GM12878 (cell line): ENCODE measurements around the gene TMEM37. TPM values are rescaled to one million over a fixed set of nuclear protein-coding genes. Genes with fewer than 3 reads are reported as not detected.

Experiments used
- ATAC-seq: fragments of 200-7000 bp; cut with Tn5 transposase; 3 replicates; pipeline ENCODE4 v1.9.1; 2020; ENCODE audit warnings: mild to moderate bottlenecking, moderate library complexity
- BruUV-seq: library from RNA; stranded (reverse); fragments of 400-500 nt; replicated peaks from 2 replicates; lab custom pipeline; 2021; lab: Mats Ljungman, UMichigan
- CTCF ChIA-PET: fragments of 300-600 bp; sonication (Branson Sonifier 250); formaldehyde crosslinking; extraction: SDS; loops from one replicate; lab custom pipeline; 2021; ENCODE audit warnings: inconsistent platforms; lab: Yijun Ruan, JAX
- POLR2A ChIA-PET: fragments of 350-600 bp; formaldehyde crosslinking; extraction: SDS; loops from one replicate; lab custom pipeline; 2021; ENCODE audit warnings: inconsistent platforms; lab: Charles Lee
- RAD21 ChIA-PET: fragments of 300-600 bp; sonication (Branson Sonifier 250); formaldehyde crosslinking; loops from one replicate; lab custom pipeline; 2023; ENCODE audit warnings: antibody characterized with exemption; ENCODE audit not compliant: unreplicated experiment; lab: Charles Lee
- SMC1A ChIA-PET: fragments of 300-600 bp; sonication (Branson Sonifier 250); formaldehyde crosslinking; loops from one replicate; lab custom pipeline; 2023; ENCODE audit not compliant: unreplicated experiment, uncharacterized antibody; lab: Charles Lee
- DNase-seq: peaks from one replicate; pipeline ENCODE4 v3.0.0-alpha.2; 2011; ENCODE audit warnings: low read depth, low spot score
- FAIRE-seq: peaks from 3 replicates; lab custom pipeline; 2011; peaks lifted over from hg19 to GRCh38; lab: Jason Lieb, UNC
- H2AFZ ChIP-seq: 2 replicates; pipeline ENCODE4 v1.6.0; 2011; ENCODE audit warnings: low read depth, low read length, control low read depth; ENCODE audit not compliant: control insufficient read depth
- H3K27ac ChIP-seq: 2 replicates; pipeline ENCODE4 v1.5.1; 2011; ENCODE audit warnings: control low read depth; ENCODE audit not compliant: control insufficient read depth, insufficient read depth
- H3K27me3 ChIP-seq, 2 experiments: replicated peaks in 1 of 2; 2 replicates each; pipeline versions ENCODE4 v1.6.0 to v1.6.1; 2011; ENCODE audit warnings: low read length in 1 of 2; ENCODE audit not compliant: control insufficient read depth in 2 of 2, insufficient read depth in 2 of 2
- H3K36me3 ChIP-seq, 2 experiments: 2 replicates each; pipeline ENCODE4 v1.5.1; 2011; ENCODE audit warnings: low read length in 1 of 2; ENCODE audit not compliant: control insufficient read depth in 2 of 2, insufficient read depth in 2 of 2
- H3K4me1 ChIP-seq: 2 replicates; pipeline ENCODE4 v1.6.1; 2011; ENCODE audit warnings: mild to moderate bottlenecking, low read length, moderate library complexity, mixed read lengths; ENCODE audit not compliant: control insufficient read depth, insufficient read depth
- H3K4me2 ChIP-seq: 2 replicates; pipeline ENCODE4 v1.6.0; 2011; ENCODE audit warnings: control low read depth; ENCODE audit not compliant: control insufficient read depth, insufficient read depth
- H3K4me3 ChIP-seq: fragments of 200-600 bp; sonication (generic); 2 replicates; pipeline ENCODE4 v1.5.1; 2016
- H3K79me2 ChIP-seq: 2 replicates; pipeline ENCODE4 v1.6.0; 2011; ENCODE audit warnings: low read length; ENCODE audit not compliant: control insufficient read depth, insufficient read depth
- H3K9ac ChIP-seq: 2 replicates; pipeline ENCODE4 v1.8.0; 2011; ENCODE audit warnings: low read length, control low read depth, mixed read lengths; ENCODE audit not compliant: control insufficient read depth, insufficient read depth
- H3K9me3 ChIP-seq: replicated peaks from 3 replicates; pipeline ENCODE4 v1.5.1; 2011; ENCODE audit warnings: mild to moderate bottlenecking, low read length; ENCODE audit not compliant: control insufficient read depth, insufficient read depth
- H4K20me1 ChIP-seq: 2 replicates; pipeline ENCODE4 v1.6.0; 2011; ENCODE audit not compliant: control insufficient read depth, insufficient read depth
- BHLHE40 ChIP-seq, 2 experiments: fragments of 450-650 bp in 1 of 2; IDR thresholded peaks; 2 replicates each; pipeline ENCODE4 v1.6.1; 2011 to 2017; ENCODE audit warnings: low read depth in 2 of 2, borderline replicate concordance in 1 of 2, improper control_type of control experiment in 1 of 2, low read length in 1 of 2, mild to moderate bottlenecking in 1 of 2
- CHD2 ChIP-seq: IDR thresholded peaks from 2 replicates; pipeline ENCODE4 v1.6.1; 2011; ENCODE audit warnings: low read depth, low read length, improper control_type of control experiment, borderline replicate concordance
- JUNB ChIP-seq: IDR thresholded peaks from 2 replicates; pipeline ENCODE4 v1.6.1; 2016; ENCODE audit warnings: antibody characterized with exemption, mild to moderate bottlenecking
- NFYB ChIP-seq: IDR thresholded peaks from 2 replicates; pipeline ENCODE4 v1.6.1; 2011; ENCODE audit warnings: low read depth, mild to moderate bottlenecking, low read length, improper control_type of control experiment, moderate library complexity; ENCODE audit not compliant: insufficient read depth
- RAD51 ChIP-seq: fragments of 450-650 bp; IDR thresholded peaks from 2 replicates; pipeline ENCODE4 v1.6.1; 2016; ENCODE audit warnings: moderate library complexity, mild to moderate bottlenecking, inconsistent platforms
- SMARCA5 ChIP-seq: fragments of 450-650 bp; IDR thresholded peaks from 2 replicates; pipeline ENCODE4 v1.6.1; 2017; ENCODE audit warnings: mild to moderate bottlenecking
- SPI1 ChIP-seq: IDR thresholded peaks from 2 replicates; pipeline ENCODE4 v1.6.1; 2011; ENCODE audit warnings: low read depth, mild to moderate bottlenecking, low read length, moderate library complexity, borderline replicate concordance; ENCODE audit not compliant: insufficient read depth
- SRF ChIP-seq, 2 experiments: IDR thresholded peaks; 2 replicates each; pipeline ENCODE4 v1.6.1; 2011; ENCODE audit warnings: low read depth in 2 of 2, low read length in 2 of 2, mild to moderate bottlenecking in 1 of 2, moderate library complexity in 1 of 2
- ZNF274 ChIP-seq: IDR thresholded peaks from one replicate; pipeline ENCODE4 v1.8.0; 2011; ENCODE audit not compliant: insufficient read length, insufficient read depth
- WGBS: methylation state at CpG from one replicate; pipeline ENCODE4 v1.1.6; 2016; ENCODE audit warnings: low lambda C conversion rate; ENCODE audit not compliant: insufficient replicate concordance, insufficient coverage; ENCODE audit errors: missing lambda C conversion rate; 5-methylcytosine and 5-hydroxymethylcytosine counted together
- in situ Hi-C: fragments of 300-500 bp; cut with MboI; formaldehyde crosslinking; loops from 9 replicates; pipeline ENCODE4 v1.14.3; 2018; ENCODE audit warnings: mixed read lengths
- intact Hi-C: fragments of 100-400 bp; cut with micrococcal nuclease; formaldehyde crosslinking; loops from one replicate; pipeline ENCODE4 v1.14.2; 2022; ENCODE audit not compliant: unreplicated experiment
- polyA plus RNA-seq, 11 experiments: library from polyadenylated mRNA; depleted of rRNA in 4 of 11; unstranded in 6 of 11; stranded (reverse) in 5 of 11; fragments of >200 nt; fragmentation: Nextera tagmentation in 4 of 11; fragmentation: Illumina TruSeq in 1 of 11; extraction: Ambion mirVana in 4 of 11; extraction: Trizol in 1 of 11; gene quantifications; 1 replicate in 1 of 11; 2 replicates in 10 of 11; pipeline versions ENCODE4 v1.2.1 to v1.2.3, GENCODE V29; 2011 to 2016; ENCODE audit warnings: inconsistent platforms in 2 of 11, missing spikeins in 2 of 11, low read depth in 1 of 11
- total RNA-seq, 4 experiments: library from RNA; depleted of rRNA in 3 of 4; stranded (reverse); fragments of >200 nt in 3 of 4; fragmentation: Illumina TruSeq in 1 of 4; extraction: Trizol in 1 of 4; gene quantifications; 2 replicates each; pipeline versions ENCODE4 v1.2.1 to v1.2.3, GENCODE V29; 2013 to 2021

Gene TMEM37
- total and polyA plus RNA-seq, 10 of the 15 experiments (the other 5 are each of a cell fraction or from before 2014, with no cell fraction given), result 0.07 to 0.67 (median 0.24) TPM; not detected in 3

GRCh38 chr2:119480184-119480583 lies 48.5 kb downstream of the TMEM37 start:
- no peaks in the 10 kb centered on the region for H3K9me3 ChIP-seq
- H3K79me2 ChIP-seq, result no peaks in the 10 kb centered on the region
- H3K27me3 ChIP-seq, result no peaks in the 10 kb centered on the region
- H3K4me1 ChIP-seq, result no peaks in the 10 kb centered on the region
- 10% methylated on average over 5 of the region's 5 CpGs for WGBS
- TF ChIP-seq SRF (IDR thresholded peaks at IDR 0.05; ENCODE audit: low read depth in 2 of 2, low read length in 2 of 2), result no peak
- TF ChIP-seq SMARCA5, result no peak
- no peak for TF ChIP-seq JUNB
- TF ChIP-seq ZNF274, result no peak
- no peak for TF ChIP-seq RAD51
- no peak for TF ChIP-seq NFYB
- peak in 1 of 2 experiments; percentile 18; a peak in 1 of 4 replicates for TF ChIP-seq BHLHE40 (IDR thresholded peaks at IDR 0.05; ENCODE audit: borderline replicate concordance in 1 of 2, low read depth in 2 of 2, low read length in 1 of 2)
- TF ChIP-seq SPI1, result no peak
- TF ChIP-seq CHD2, result 0 out of 2 replicates have a peak, but pooled peaks have one; percentile 39
- no peak overlapping the region for H3K27ac ChIP-seq
- SMC1A ChIA-PET, result interaction anchor here (0.6 to 7.8 kb wide), 6 partner anchors 10 to 695 kb away, joined by 3 to 62 read pairs (median 3); no protein-coding TSS in a partner anchor
- H2AFZ ChIP-seq, result no peak overlapping the region
- H3K9ac ChIP-seq, result no peak overlapping the region
- DNase-seq (no peak), ATAC-seq (no peak), FAIRE-seq (no peak)
- in situ Hi-C loops (loop anchor here (10.0 kb wide), 1 partner anchor 595 kb away; no protein-coding TSS in a partner anchor), intact Hi-C loops (no loop called here)
- RAD21 ChIA-PET, result interaction anchor here (1.3 to 1.7 kb wide), 2 partner anchors 8 to 70 kb away, joined by 5 to 7 read pairs; no protein-coding TSS in a partner anchor
- CTCF ChIA-PET, result interaction anchor here (0.7 to 9.2 kb wide), 9 partner anchors 8 to 181 kb away, joined by 3 to 187 read pairs (median 4); no protein-coding TSS in a partner anchor
- H3K4me3 ChIP-seq, result no peak overlapping the region
- BruUV-seq, result no TSS peak
- no peaks in the 10 kb centered on the region for H4K20me1 ChIP-seq
- no peaks in the 10 kb centered on the region for H3K36me3 ChIP-seq
- H3K4me2 ChIP-seq, result no peak overlapping the region
- POLR2A ChIA-PET, result interaction anchor here (1.1 kb wide), 1 partner anchor 50 kb away, joined by 3 read pairs; no protein-coding TSS in a partner anchor
